Neural cell (in vitro differentiated cells): ENCODE results near the gene SPN. TPM values are rescaled to one million over a fixed set of nuclear protein-coding genes. Genes with fewer than 3 reads are reported as not detected.
"Not testable (repeated sequence)": the region's sequence is repeated elsewhere in the genome, so short reads cannot be mapped to it uniquely, and the experiment has no call there.

Experiments used
- H2AFZ ChIP-seq: fragments of 200-600, 300-800 bp; sonication (generic), shearing (Covaris generic); 2 replicates; pipeline ENCODE4 v1.6.0; 2014; ENCODE audit warnings: low read depth, mild to moderate bottlenecking, antibody characterized with exemption, low read length, moderate library complexity
- H3F3A ChIP-seq: fragments of 200-600 bp; shearing (Covaris generic); 2 replicates; pipeline ENCODE4 v1.6.1; 2016; ENCODE audit warnings: mild to moderate bottlenecking, moderate library complexity, mixed read lengths, antibody characterized with exemption, low read length; ENCODE audit not compliant: insufficient read depth, poor library complexity, severe bottlenecking
- H3K27ac ChIP-seq: fragments of 200-600, 300-800 bp; sonication (generic), shearing (Covaris generic); 2 replicates; pipeline ENCODE4 v1.5.1; 2014; ENCODE audit warnings: mild to moderate bottlenecking, low read length, moderate library complexity
- H3K27me3 ChIP-seq: fragments of 300-800, 200-600 bp; sonication (generic), shearing (Covaris generic); 2 replicates; pipeline ENCODE4 v1.6.0; 2014; ENCODE audit warnings: mild to moderate bottlenecking, low read depth, low read length, moderate library complexity; ENCODE audit not compliant: insufficient read depth
- H3K36me3 ChIP-seq: fragments of 300-800, 200-600 bp; sonication (generic), shearing (Covaris generic); 2 replicates; pipeline ENCODE4 v1.5.1; 2014; ENCODE audit warnings: mild to moderate bottlenecking, antibody characterized with exemption, low read length, moderate library complexity; ENCODE audit not compliant: insufficient read depth
- H3K4me2 ChIP-seq: fragments of 300-800, 200-600 bp; sonication (generic), shearing (Covaris generic); 2 replicates; pipeline ENCODE4 v1.6.0; 2014; ENCODE audit warnings: mild to moderate bottlenecking, low read length
- H3K4me3 ChIP-seq: fragments of 300-800, 200-600 bp; sonication (generic), shearing (Covaris generic); 2 replicates; pipeline ENCODE4 v1.5.1; 2014; ENCODE audit warnings: mild to moderate bottlenecking, low read length, moderate library complexity
- H3K79me2 ChIP-seq: fragments of 200-600 bp; shearing (Covaris generic); replicated peaks from 2 replicates; pipeline ENCODE4 v1.6.0; 2014; ENCODE audit warnings: mild to moderate bottlenecking, low read length, moderate library complexity; ENCODE audit not compliant: insufficient read depth
- H3K9ac ChIP-seq: fragments of 300-800, 200-600 bp; sonication (generic), shearing (Covaris generic); 2 replicates; pipeline ENCODE4 v1.6.1; 2016; ENCODE audit warnings: mild to moderate bottlenecking, low read length, mixed read lengths
- H3K9me2 ChIP-seq: fragments of 200-600 bp; shearing (Covaris generic); 2 replicates; pipeline ENCODE4 v1.6.1; 2016; ENCODE audit warnings: mild to moderate bottlenecking, low read length, mixed read lengths; ENCODE audit not compliant: insufficient read depth
- H3K9me3 ChIP-seq: fragments of 200-600, 300-800 bp; sonication (generic), shearing (Covaris generic); 2 replicates; pipeline ENCODE4 v1.6.1; 2016; ENCODE audit warnings: mild to moderate bottlenecking, mixed run types, low read length, moderate library complexity, mixed read lengths
- H4K20me1 ChIP-seq: fragments of 200-600 bp; shearing (Covaris generic); 2 replicates; pipeline ENCODE4 v1.6.1; 2016; ENCODE audit warnings: mild to moderate bottlenecking, mixed run types; ENCODE audit not compliant: insufficient read depth
- CTCF ChIP-seq: fragments of 450-650 bp; IDR thresholded peaks from 2 replicates; pipeline ENCODE4 v1.5.1; 2014; ENCODE audit warnings: antibody characterized with exemption, mild to moderate bottlenecking, moderate library complexity; ENCODE audit not compliant: poor library complexity, severe bottlenecking
- EP300 ChIP-seq: fragments of 450-650 bp; conservative IDR thresholded peaks from 2 replicates; pipeline ENCODE4 v1.6.1; 2014; ENCODE audit warnings: antibody characterized with exemption, mild to moderate bottlenecking, moderate library complexity; ENCODE audit not compliant: poor library complexity, severe bottlenecking
- EZH2 ChIP-seq: fragments of 200-600, 300-800 bp; shearing (Covaris generic), sonication (generic); IDR thresholded peaks from 2 replicates; pipeline ENCODE4 v1.6.1; 2014; ENCODE audit warnings: antibody characterized with exemption, low read length, borderline replicate concordance, mild to moderate bottlenecking; ENCODE audit not compliant: insufficient read depth, poor library complexity, severe bottlenecking
- MXI1 ChIP-seq: fragments of 450-650 bp; conservative IDR thresholded peaks from 2 replicates; pipeline ENCODE4 v1.6.1; 2014; ENCODE audit warnings: antibody characterized with exemption, mild to moderate bottlenecking; ENCODE audit not compliant: poor library complexity, severe bottlenecking
- POLR2AphosphoS5 ChIP-seq: IDR thresholded peaks from 2 replicates; pipeline ENCODE4 v1.6.1; 2012
- RAD21 ChIP-seq: fragments of 450-650 bp; conservative IDR thresholded peaks from 2 replicates; pipeline ENCODE4 v1.6.1; 2014; ENCODE audit warnings: antibody characterized with exemption, mild to moderate bottlenecking, moderate library complexity
- REST ChIP-seq: IDR thresholded peaks from 2 replicates; pipeline ENCODE4 v1.6.1; 2012; ENCODE audit warnings: borderline replicate concordance
- SMC3 ChIP-seq: fragments of 450-650 bp; conservative IDR thresholded peaks from 2 replicates; pipeline ENCODE4 v1.6.1; 2014; ENCODE audit warnings: antibody characterized with exemption, mild to moderate bottlenecking, moderate library complexity; ENCODE audit not compliant: poor library complexity
- TAF1 ChIP-seq: IDR thresholded peaks from 2 replicates; pipeline ENCODE4 v1.6.1; 2012; ENCODE audit warnings: low read depth
- polyA minus RNA-seq: library from RNA; depleted of rRNA, polyadenylated mRNA; stranded (reverse); fragments of >200 nt; gene quantifications from 2 replicates; pipeline ENCODE4 v1.2.3, GENCODE V29; 2014
- polyA plus RNA-seq: library from polyadenylated mRNA; depleted of rRNA; stranded (reverse); fragments of >200 nt; gene quantifications from 2 replicates; pipeline ENCODE4 v1.2.3, GENCODE V29; 2014

SPN gene
- polyA plus RNA-seq = 0.09 TPM in 1 of 2 replicates, not detected in the other
- polyA minus RNA-seq = 0.12 and 0.24 TPM in 2 replicates

- TF ChIP-seq REST = no peak
- no peak for TF ChIP-seq RAD21
- TF ChIP-seq SMC3 = no peak
- no peak for TF ChIP-seq MXI1
- TF ChIP-seq POLR2AphosphoS5 = no peak
- TF ChIP-seq EZH2 = no peak
- no peak for TF ChIP-seq EP300
- TF ChIP-seq CTCF = no peak
- no peak for TF ChIP-seq TAF1
- Histone ChIP-seq H3K4me2 (no peak within 1 kb of the TSS), H3K36me3 (no peaks in the 10 kb centered on the region)
Observed at GRCh38 chr16:29663016-29663806, at the start of gene SPN. SPN (plus strand) TSS chr16:29663247; CDS start chr16:29663729, 482 bp downstream.

GRCh38 chr16:29613307-29614057 lies 49.6 kb upstream of the SPN start:
- not testable (repeated sequence) for H3K4me2 ChIP-seq, H3K79me2 ChIP-seq, H3K9me3 ChIP-seq, H3K9me2 ChIP-seq, H3K36me3 ChIP-seq, H3F3A ChIP-seq, H3K27me3 ChIP-seq, H3K27ac ChIP-seq, H4K20me1 ChIP-seq
- Histone ChIP-seq H3K9ac (peak overlapping the region; percentile 65), H3K4me3 (peak overlapping the region; percentile 70), H2AFZ (peak overlapping the region; percentile 27)
- TF ChIP-seq POLR2AphosphoS5 = peak; percentile 77

More at GRCh38 chr16:29663016-29663806, at the start of gene SPN:
- H3K27ac ChIP-seq = peak within 1 kb of the TSS; percentile 20
- H3K4me3 ChIP-seq = peak within 1 kb of the TSS; percentile 35
- H3K9me3 ChIP-seq = no peaks in the 10 kb centered on the region
- no peak within 1 kb of the TSS for H3K9ac ChIP-seq
- H3K27me3 ChIP-seq = no peaks in the 10 kb centered on the region
- no peak within 1 kb of the TSS for H2AFZ ChIP-seq
- no peaks in the 10 kb centered on the region for H3F3A ChIP-seq
- no peaks in the 10 kb centered on the region for H3K9me2 ChIP-seq
- H3K79me2 ChIP-seq = no peaks in the 10 kb centered on the region
- no peaks in the 10 kb centered on the region for H4K20me1 ChIP-seq

- H3K27ac ChIP-seq, H3K9ac ChIP-seq, H3F3A ChIP-seq, H3K79me2 ChIP-seq, H3K4me3 ChIP-seq, H3K4me2 ChIP-seq, H4K20me1 ChIP-seq, H3K36me3 ChIP-seq, H2AFZ ChIP-seq, H3K27me3 ChIP-seq, H3K9me2 ChIP-seq, H3K9me3 ChIP-seq: not testable (repeated sequence)
Observed at GRCh38 chr16:29614691-29615314, 48.2 kb upstream of the SPN start.

- not testable (repeated sequence) for H3K4me2 ChIP-seq, H2AFZ ChIP-seq, H3K9ac ChIP-seq, H3K79me2 ChIP-seq, H3K4me3 ChIP-seq, H4K20me1 ChIP-seq, H3K9me3 ChIP-seq, H3K9me2 ChIP-seq, H3K27ac ChIP-seq, H3K36me3 ChIP-seq, H3F3A ChIP-seq, H3K27me3 ChIP-seq
Observed at GRCh38 chr16:29616127-29616526, 46.9 kb upstream of the SPN start.
